ENCODE data around the gene PPFIA4.

DNA sequence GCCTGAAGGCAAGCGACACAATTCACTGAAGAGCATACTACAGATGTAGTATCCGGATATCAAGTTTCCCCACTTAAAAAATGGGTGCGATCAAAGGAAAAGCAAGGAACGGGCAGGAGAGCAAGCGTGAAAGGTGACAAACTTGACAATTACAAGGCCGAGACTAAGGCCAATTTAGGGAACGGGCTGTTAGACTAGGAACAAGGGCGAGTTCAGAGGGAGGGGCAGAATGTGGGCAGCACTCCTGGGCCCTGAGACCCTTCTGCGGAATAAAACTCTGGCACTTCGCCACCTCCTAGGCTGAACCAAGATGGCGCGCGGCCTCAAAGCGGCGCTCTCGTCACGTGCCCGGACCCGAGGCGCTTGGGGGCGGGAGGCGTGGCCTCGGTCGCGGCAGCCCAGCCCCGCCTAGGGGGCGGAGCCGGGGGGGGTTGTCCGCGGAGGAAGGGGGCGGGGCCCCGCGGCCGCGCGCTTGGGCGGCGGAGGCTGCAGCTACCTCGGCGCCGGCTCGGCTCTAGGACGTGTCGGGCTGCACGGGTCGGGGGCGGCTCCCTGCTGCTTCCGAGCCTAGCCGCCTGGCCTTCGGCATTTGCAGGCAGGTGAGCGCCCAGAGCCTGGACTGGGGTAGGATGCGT, at the start of gene PPFIA4:
- TF ChIP-seq, protein P1, sequence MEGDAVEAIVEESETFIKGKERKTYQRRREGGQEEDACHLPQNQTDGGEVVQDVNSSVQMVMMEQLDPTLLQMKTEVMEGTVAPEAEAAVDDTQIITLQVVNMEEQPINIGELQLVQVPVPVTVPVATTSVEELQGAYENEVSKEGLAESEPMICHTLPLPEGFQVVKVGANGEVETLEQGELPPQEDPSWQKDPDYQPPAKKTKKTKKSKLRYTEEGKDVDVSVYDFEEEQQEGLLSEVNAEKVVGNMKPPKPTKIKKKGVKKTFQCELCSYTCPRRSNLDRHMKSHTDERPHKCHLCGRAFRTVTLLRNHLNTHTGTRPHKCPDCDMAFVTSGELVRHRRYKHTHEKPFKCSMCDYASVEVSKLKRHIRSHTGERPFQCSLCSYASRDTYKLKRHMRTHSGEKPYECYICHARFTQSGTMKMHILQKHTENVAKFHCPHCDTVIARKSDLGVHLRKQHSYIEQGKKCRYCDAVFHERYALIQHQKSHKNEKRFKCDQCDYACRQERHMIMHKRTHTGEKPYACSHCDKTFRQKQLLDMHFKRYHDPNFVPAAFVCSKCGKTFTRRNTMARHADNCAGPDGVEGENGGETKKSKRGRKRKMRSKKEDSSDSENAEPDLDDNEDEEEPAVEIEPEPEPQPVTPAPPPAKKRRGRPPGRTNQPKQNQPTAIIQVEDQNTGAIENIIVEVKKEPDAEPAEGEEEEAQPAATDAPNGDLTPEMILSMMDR (IDR thresholded peaks at IDR 0.05; ENCODE audit: low read depth, low read length): no peak
- TF ChIP-seq EZH2phosphoT487 (IDR thresholded peaks at IDR 0.05; ENCODE audit: low read depth): no peak

Measured in OCI-LY3 (cell line).